AG09319 (cell line): Measurements from ENCODE around the gene ZP2.

Experiments
- DNase-seq: peaks from one replicate; pipeline ENCODE4 v3.0.0-alpha.2; 2010; ENCODE audit warnings: low read depth; ENCODE audit errors: extremely low read depth
- CTCF ChIP-seq: IDR thresholded peaks from 2 replicates; pipeline ENCODE4 v1.5.1; 2011; ENCODE audit warnings: low read depth, mild to moderate bottlenecking, inconsistent platforms, low read length, moderate library complexity

The ZP2 gene

DNA sequence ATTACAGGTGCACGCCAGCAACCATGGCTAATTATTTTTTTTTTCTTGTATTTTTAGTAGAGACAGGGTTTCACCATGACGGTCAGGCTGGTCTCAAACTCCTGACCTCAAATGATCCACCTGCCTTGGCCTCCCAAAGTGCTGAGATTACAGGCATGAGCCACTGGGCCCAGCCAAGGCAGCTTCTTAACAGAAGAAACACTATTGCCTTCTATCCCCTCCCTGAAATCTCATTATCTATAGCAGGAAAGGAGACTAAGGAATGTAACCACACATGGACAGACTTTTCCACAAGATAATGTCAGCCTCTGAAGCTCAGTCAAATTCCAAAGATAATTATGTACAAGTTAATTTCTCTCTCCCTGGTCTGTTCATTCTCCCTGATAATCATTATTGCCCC, 5.7 kb upstream of the ZP2 start:
- DNase-seq: no peak
- no peak for TF ChIP-seq CTCF

DNA sequence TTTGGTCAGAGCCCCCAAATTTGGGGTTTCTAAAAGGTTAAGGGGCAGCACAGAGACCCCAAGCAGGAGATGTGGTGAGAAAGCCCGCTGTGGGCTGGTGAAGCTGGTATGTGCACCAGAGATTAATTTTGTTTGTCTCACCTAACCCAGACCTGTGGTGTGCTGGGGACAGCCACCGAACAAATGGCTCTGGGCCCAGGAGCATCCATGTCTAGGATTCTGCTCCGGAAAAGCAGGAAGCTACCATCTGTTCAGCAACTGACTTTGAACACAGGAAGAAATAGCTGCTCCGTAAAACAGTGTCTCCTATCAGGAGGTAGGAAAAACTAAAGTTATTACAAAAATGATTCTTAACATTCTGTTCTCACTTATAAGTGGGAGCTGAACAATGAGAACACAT, 2.7 kb upstream of the ZP2 start:
- TF ChIP-seq CTCF: no peak
- no peak for DNase-seq

GRCh38 chr16:21208446-21209230, 2.7 kb downstream of the ZP2 start:
- DNase-seq: no peak
- no peak for TF ChIP-seq CTCF

DNA sequence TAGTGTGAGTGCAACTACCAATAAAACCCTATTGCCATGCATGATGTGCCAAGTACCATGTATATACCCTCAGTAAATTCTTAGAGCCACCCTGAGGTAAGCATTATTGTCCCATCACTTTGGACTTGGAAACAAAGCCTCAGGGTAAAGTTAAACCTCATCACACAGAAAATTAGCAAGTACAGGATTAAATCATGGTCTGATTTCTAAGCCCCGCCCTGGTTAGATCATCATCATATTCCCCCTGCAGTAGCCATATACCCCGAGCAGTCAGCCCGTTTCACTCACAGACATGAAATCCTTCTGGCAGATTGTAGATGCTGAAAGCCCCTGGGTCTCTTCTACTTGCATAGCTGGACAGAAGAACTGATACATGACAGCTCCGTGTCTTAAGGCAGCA, 4.8 kb downstream of the ZP2 start:
- DNase-seq: no peak
- no peak for TF ChIP-seq CTCF

- DNase-seq: no peak
- no peak for TF ChIP-seq CTCF
Observed at GRCh38 chr16:21205303-21205702, 6.1 kb downstream of the ZP2 start.

DNA sequence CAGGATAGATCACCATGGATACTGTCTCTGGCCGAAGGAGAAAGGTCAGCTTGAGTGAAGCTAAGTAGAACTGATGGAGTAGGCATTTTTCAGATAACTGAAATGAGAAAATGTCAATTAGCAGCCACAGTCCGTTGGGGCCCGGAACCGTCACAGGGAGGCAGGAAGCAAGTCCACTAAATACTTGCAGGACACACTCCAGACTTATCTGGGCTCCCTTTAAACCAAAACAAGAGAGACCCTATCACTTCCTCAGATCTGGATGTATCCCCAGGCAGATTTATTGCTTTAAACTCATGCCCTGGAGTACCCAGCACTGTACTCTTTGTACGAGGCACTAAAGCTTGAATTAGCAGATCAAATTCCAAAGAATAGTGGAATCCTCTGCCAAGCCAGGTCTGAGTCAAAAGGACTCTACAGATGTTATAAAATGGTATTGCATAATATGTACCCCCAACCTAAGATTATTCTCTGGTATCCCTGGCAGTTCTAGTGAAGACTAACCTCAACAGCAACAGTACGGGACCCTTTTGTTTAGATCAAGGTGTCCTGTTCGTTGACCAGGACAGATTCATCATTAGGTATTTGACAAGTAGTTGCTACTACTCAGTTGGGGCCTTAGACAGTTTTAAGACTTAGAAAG, 8.1 kb downstream of the ZP2 start:
- TF ChIP-seq CTCF: no peak
- DNase-seq: no peak

DNA sequence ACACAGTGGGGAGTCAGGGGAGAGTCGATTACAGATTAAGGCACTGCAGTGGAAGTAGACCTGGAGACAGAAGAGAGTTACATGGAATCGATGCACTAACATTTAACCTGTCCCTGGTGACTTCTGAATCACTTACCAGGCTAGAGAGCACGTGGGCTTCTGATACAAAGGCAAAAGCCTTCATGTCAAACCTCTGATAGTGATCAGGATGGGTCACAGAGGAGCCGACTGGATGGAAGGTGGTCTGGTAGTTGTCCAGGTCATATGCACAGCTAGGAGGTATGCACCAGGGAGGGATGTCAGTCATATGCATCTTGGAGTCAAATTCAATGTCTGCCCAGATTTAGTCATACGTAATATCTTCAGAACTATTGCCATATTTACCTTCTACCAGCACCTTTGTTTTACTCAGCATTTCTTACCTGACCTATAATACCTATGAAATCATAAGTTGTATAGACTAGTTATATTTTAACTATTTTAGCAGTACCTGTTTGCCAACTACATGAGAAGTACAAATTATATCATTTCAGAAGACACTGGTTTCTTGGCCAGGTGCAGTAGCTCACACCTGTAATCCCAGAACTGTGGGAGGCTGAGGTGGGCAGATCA, 11.7 kb downstream of the ZP2 start:
- TF ChIP-seq CTCF: no peak
- DNase-seq: no peak
